Iris pigment epithelial cell (primary cell): Measurements from ENCODE around the gene NDST1.
"Not testable (repeated sequence)": the region's sequence is repeated elsewhere in the genome, so short reads cannot be mapped to it uniquely, and the experiment has no call there.

Experiments
- DNase-seq: peaks from one replicate; pipeline ENCODE4 v3.0.0-alpha.2; 2011; ENCODE audit warnings: low read depth

Gene NDST1

GRCh38 chr5:150508828-150509227, 897 bp downstream of the NDST1 start:
- DNase-seq: no peak

- no peak for DNase-seq
Measured at GRCh38 chr5:150509992-150510391, 2.1 kb downstream of the NDST1 start.

DNA sequence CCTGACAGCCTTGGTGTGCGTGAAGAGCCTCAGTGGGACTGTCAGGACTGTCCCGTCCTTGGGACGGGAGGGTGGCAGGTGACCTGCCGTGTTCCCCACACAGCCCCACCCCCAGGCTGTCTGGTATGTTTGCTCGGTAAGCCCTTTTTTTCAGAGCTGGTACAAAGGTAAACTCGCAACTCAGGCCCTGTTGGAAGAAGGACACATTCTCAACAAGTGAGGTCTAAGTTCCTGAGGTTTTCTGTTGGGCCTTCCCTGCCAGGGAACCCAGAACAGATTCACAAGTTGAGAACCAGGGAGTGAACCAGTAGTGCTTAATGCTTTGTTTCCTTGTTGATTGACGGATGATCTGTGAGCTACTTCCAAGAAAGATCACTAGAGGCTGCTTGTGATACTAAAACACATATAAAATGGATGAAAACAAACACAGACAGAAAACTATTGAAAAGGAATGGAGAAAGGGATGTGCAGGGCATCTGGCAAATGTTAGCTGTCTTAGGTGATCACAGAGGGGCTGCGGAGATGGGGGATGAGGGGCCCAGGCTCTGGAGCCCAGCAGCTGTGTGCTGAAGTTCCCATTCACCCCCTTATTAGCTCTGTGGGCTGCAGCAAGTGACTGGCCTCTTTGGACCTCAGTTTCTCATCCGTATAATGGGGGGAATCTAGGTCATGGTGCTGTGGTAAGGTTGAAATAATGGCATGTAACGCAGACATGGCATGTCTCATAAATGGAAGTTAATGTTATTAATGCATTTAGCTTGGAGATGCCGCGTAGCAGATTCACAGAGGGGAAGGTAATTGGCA, 2.7 kb downstream of the NDST1 start:
- no peak for DNase-seq

- peak; percentile 63 for DNase-seq
Measured at GRCh38 chr5:150511578-150512367, 3.8 kb downstream of the NDST1 start.

DNA sequence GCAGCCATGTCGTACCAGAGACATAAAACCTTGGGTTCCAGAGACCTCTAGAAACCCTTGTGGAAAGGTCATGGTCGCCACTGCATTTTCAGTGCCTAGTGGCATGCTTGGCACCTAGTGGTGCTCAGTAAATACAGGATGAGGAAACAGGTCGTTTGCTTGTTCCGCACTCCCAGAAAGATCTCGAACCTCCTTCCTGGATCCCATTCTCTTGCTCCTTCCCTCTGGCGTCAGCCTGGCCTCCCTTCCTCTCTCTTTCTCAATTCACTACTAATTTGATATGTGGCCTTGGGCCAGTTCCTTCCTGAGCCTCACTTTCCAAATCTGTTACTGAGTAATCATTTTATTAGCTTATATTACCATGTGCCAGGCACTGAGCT, 4.4 kb downstream of the NDST1 start:
- DNase-seq: no peak

DNA sequence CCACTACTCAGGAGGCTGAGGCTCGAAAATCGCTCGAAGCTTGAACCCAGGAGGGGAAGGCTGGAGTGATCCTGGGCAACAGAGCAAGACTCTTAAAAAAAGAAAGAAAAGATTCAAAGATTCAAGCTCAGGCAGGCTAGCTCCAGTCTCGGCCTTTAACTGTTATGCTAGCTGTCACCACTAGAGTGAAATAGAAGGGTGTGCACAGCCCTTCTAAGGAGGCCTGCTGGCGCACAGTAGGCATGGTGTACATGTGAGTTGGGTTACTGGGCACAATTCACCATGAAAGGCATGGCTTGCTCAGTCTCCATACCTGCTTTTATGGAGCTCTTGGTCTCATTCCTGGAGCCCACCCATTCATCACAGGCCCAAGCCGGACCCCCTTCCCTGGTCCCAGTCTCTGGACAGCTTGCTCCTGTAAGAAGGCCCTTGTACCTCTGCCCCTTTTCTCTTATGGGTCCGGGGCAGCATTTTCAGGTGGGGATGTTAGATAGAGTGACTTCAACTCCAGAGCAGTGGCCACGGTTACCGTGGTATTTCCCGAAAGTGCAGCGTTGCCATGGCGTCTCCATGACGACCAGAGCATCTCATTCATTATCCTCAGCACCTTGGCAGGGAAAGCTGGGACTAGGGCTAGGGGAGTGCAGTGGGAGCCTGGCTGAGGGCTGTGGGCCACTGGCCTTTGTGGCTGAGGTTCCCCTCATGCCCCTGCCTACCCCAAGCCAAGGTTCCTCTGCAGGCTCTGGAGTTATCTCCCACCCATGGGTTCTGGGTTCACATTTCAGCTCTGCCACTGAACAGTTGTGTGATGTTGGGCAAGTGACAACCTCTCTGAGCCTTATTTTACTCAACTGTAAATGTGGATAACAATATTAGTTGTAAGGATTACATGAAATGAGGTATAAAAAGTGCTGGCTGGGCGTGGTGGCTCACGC, 5.7 kb downstream of the NDST1 start:
- DNase-seq: no peak

GRCh38 chr5:150514708-150515211, 6.8 kb downstream of the NDST1 start:
- no peak for DNase-seq

DNA sequence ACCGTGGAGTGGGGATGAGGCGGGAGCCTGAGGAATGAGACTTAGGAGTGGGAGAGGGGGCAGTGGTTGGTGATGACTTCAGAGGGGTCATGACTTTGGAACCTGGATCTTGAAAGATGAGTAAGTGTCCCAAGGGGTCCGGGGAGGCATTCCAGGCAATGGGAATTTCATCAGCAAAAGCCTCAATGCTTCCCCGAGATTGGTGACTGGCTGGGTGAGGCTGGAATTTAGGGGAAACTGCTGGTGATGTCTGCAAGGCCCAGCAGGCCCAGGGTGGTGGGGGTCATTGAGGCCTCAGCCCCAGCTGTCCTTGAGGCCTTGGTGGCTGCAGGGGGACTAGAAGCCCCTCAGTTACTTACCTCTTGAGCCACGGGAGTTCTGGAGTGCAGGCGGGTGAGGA, 7.5 kb downstream of the NDST1 start:
- no peak for DNase-seq

GRCh38 chr5:150516011-150516410, 8.1 kb downstream of the NDST1 start:
- peak; percentile 45 for DNase-seq

GRCh38 chr5:150517272-150518152, 9.6 kb downstream of the NDST1 start:
- DNase-seq: peak; percentile 95

DNA sequence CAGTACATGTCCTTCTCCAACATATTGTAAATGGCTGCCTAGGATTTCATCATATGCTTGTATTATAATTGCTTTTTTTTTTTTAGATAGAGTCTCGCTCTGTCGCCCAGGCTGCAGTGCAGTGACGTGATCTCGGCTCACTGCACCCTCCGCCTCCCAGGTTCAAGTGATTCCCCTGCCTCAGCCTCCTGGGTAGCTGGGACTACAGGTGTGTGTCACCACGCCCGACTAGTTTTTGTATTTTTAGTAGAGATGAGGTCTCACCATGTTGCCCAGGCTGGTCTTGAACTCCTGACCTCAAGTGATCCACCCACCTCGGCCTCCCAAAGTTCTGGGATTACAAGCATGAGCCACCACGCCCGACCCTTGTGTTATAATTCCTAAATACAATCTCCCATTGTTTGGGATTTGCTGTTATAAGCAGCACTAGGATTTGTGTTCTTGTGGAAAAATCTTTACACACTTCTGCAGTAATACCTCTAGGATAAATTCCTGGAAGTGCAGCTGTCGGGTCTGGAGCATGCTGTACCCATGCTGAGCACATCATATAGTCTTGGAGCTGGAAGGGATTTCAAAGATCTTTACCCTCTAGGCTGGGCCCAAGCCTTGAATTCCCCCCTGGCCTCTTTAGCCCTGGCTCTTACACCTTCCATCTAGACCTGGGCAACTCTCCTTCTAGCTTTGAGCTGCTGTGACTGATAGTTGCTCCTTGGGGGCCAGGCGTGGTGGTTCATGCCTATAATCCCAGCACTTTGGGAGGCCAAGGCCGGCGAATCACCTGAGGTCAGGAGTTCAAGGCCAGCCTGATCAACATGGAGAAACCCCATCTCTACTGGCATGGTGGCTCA, 11.0 kb downstream of the NDST1 start:
- not testable (repeated sequence) for DNase-seq

DNA sequence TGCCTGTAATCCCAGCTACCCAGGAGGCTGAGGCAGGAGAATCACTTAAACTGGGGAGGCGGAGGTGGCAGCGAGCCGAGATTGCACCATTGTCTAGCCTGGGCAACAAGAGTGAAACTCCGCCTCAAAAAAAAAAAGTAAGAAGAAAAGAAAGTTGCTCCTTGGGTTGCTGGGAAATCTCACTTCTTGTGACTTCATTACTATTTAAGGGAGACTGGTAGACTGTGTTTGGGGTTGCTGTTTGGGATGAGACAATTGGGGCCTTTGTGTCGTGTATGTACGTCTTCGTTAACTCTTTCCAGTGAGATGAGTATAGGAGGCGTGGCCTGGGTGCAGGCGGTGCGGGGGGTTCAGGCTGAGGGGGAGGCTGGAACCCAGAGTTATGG, 11.6 kb downstream of the NDST1 start:
- no peak for DNase-seq

- no peak for DNase-seq
Measured at GRCh38 chr5:150519978-150520377, 12.0 kb downstream of the NDST1 start.

DNA sequence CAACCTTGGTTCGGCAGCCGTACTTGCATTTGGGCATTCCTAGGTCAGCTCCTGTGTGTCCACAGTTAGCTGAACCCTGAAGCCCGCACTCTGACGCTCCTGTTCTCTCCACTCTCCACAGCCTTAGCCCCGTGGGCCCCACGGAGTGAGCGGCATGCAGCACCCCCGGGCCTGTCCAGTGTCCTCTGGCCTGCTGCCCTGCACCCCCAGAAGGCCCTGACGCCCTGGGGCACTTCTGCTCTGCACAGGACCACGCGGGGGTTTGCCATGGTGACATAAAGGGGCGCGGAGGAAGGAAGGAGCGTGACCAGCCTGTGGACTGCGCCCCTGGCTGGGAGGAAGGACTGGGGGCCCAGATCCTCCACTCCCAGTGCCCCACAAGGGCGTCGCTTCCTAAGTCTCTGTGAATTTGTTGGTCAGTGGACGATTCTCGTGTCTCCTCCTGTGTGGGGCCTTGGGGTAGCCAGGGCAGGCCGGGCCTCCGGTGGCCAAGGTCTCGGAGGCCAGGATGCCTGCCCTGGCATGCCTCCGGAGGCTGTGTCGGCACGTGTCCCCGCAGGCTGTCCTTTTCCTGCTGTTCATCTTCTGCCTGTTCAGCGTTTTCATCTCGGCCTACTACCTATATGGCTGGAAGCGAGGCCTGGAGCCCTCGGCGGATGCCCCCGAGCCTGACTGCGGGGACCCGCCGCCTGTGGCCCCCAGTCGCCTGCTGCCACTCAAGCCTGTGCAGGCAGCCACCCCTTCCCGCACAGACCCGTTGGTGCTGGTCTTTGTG, 13.0 kb downstream of the NDST1 start:
- DNase-seq: no peak

DNA sequence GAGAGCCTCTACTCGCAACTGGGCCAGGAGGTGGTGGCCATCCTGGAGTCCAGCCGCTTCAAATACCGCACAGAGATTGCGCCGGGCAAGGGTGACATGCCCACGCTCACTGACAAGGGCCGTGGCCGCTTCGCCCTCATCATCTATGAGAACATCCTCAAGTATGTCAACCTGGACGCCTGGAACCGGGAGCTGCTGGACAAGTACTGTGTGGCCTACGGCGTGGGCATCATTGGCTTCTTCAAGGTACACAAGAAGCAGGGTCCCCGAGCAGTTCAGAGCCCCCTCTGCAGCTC, 13.5 kb downstream of the NDST1 start:
- no peak for DNase-seq

GRCh38 chr5:150521939-150522503, 14.1 kb downstream of the NDST1 start:
- no peak for DNase-seq

GRCh38 chr5:150522504-150523414, 14.8 kb downstream of the NDST1 start:
- DNase-seq: no peak
